Loucy (cell line): ENCODE data around the gene QSOX1.
A peak's percentile ranks its signal among the peaks of the same experiment; 100 is the strongest.

Source experiments
- H2AFZ ChIP-seq: fragments of 200-600 bp; sonication (generic); 2 replicates; pipeline ENCODE4 v1.6.0; 2016; ENCODE audit warnings: antibody characterized with exemption, mild to moderate bottlenecking, low read length, moderate library complexity
- H3F3A ChIP-seq: fragments of 200-600 bp; 2 replicates; pipeline ENCODE4 v1.6.0; 2016; ENCODE audit warnings: antibody characterized with exemption, low read depth, mild to moderate bottlenecking
- H3K27me3 ChIP-seq: fragments of 200-600 bp; sonication (generic); 2 replicates; pipeline ENCODE4 v1.6.1; 2014; ENCODE audit warnings: low read length, mild to moderate bottlenecking; ENCODE audit not compliant: insufficient read depth, poor library complexity, severe bottlenecking
- H3K36me3 ChIP-seq: fragments of 200-600 bp; sonication (generic); 2 replicates; pipeline ENCODE4 v1.6.1; 2016; ENCODE audit warnings: low read length; ENCODE audit not compliant: insufficient read depth
- H3K4me1 ChIP-seq: fragments of 200-600 bp; sonication (generic); 2 replicates; pipeline ENCODE4 v1.5.1; 2014; ENCODE audit warnings: low read length, mild to moderate bottlenecking; ENCODE audit not compliant: insufficient read depth, poor library complexity, severe bottlenecking
- H3K4me2 ChIP-seq: fragments of 200-600 bp; sonication (generic); 2 replicates; pipeline ENCODE4 v1.6.0; 2014; ENCODE audit warnings: antibody characterized with exemption, low read length, low read depth, mild to moderate bottlenecking; ENCODE audit not compliant: poor library complexity, severe bottlenecking
- H3K4me3 ChIP-seq: fragments of 200-600 bp; sonication (generic); 2 replicates; pipeline ENCODE4 v1.5.1; 2014; ENCODE audit warnings: low read length, mild to moderate bottlenecking, mixed read lengths; ENCODE audit not compliant: poor library complexity, severe bottlenecking
- H3K79me2 ChIP-seq: fragments of 200-600 bp; sonication (generic); 2 replicates; pipeline ENCODE4 v1.6.1; 2014; ENCODE audit warnings: low read length; ENCODE audit not compliant: insufficient read depth
- H3K9ac ChIP-seq: fragments of 200-600 bp; sonication (generic); 2 replicates; pipeline ENCODE4 v1.6.0; 2014; ENCODE audit warnings: mild to moderate bottlenecking, low read depth, low read length, moderate library complexity; ENCODE audit not compliant: poor library complexity, severe bottlenecking
- H3K9me2 ChIP-seq: fragments of 200-600 bp; sonication (generic); replicated peaks from 2 replicates; pipeline ENCODE4 v1.6.1; 2016; ENCODE audit warnings: low read depth, low read length, mixed read lengths
- H3K9me3 ChIP-seq: fragments of 200-600 bp; sonication (generic); 2 replicates; pipeline ENCODE4 v1.6.1; 2014; ENCODE audit warnings: mild to moderate bottlenecking, antibody characterized with exemption, low read length, low read depth; ENCODE audit not compliant: insufficient read depth
- H4K20me1 ChIP-seq: fragments of 200-600 bp; sonication (generic); 2 replicates; pipeline ENCODE4 v1.6.0; 2014; ENCODE audit warnings: antibody characterized with exemption, low read length, mild to moderate bottlenecking; ENCODE audit not compliant: insufficient read depth, poor library complexity, severe bottlenecking
- CTCF ChIP-seq: fragments of 200-600 bp; sonication (generic); conservative IDR thresholded peaks from 2 replicates; pipeline ENCODE4 v1.5.1; 2014; ENCODE audit warnings: mild to moderate bottlenecking, antibody characterized with exemption, low read length
- EZH2phosphoT487 ChIP-seq: fragments of 200-600 bp; IDR thresholded peaks from 2 replicates; pipeline ENCODE4 v1.6.1; 2018; ENCODE audit warnings: antibody characterized with exemption, mild to moderate bottlenecking, moderate library complexity, borderline replicate concordance

The QSOX1 gene

DNA sequence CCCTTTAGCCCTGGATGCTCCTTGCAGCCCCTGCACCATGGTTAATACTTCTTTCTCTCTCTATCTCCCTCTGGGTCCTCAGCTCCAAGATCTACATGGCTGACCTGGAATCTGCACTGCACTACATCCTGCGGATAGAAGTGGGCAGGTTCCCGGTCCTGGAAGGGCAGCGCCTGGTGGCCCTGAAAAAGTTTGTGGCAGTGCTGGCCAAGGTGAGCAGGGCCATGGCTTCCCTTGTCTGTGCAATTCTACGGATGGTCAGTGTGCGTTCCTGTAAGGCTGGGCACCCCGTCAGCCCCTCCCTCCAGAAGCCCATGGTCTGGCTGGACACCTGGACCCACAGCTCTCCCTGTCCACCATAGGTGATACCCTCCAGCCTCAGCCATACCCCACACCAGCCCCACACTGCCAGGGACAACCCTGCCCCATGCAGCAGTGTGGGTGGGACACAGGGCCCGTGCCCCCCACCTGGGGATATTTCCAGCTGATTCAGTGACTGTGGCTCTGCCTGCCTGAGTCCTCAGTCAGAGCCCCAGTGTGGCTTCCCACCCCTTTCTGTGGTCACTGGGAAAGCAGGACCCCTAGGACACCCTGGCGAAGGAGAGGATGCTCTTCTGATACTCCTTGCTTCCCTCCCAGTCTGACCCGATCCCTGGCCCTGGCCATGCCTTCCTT, 31.4 kb downstream of the QSOX1 start:
- Histone ChIP-seq H3K27me3 (no peaks in the 10 kb centered on the region), H3K9ac (no peak overlapping the region), H4K20me1 (no peaks in the 10 kb centered on the region), H3K9me2 (no peaks in the 10 kb centered on the region), H3K9me3 (no peaks in the 10 kb centered on the region), H3K79me2 (peaks cover 18% of the 10 kb centered on the region; the same call in 1 of the 2 replicates), H3F3A (no peaks in the 10 kb centered on the region), H3K36me3 (peaks cover 53% of the 10 kb centered on the region), H3K4me1 (peaks cover 43% of the 10 kb centered on the region), H3K4me2 (no peak overlapping the region), H3K4me3 (no peak overlapping the region), H2AFZ (no peak overlapping the region)
- TF ChIP-seq EZH2phosphoT487 (no peak), CTCF (no peak)

GRCh38 chr1:180186831-180187230, 32.2 kb downstream of the QSOX1 start:
- no peak overlapping the region for H3K4me2 ChIP-seq
- TF ChIP-seq EZH2phosphoT487 = no peak
- TF ChIP-seq CTCF = no peak
- H3K9ac ChIP-seq = peak overlapping the region; percentile 10
- no peaks in the 10 kb centered on the region for H3K9me2 ChIP-seq
- H3K27me3 ChIP-seq = no peaks in the 10 kb centered on the region
- no peaks in the 10 kb centered on the region for H3F3A ChIP-seq
- peaks cover 50% of the 10 kb centered on the region for H3K4me1 ChIP-seq
- peaks cover 25% of the 10 kb centered on the region for H3K79me2 ChIP-seq
- H3K4me3 ChIP-seq = no peak overlapping the region
- no peaks in the 10 kb centered on the region for H3K9me3 ChIP-seq
- peaks cover 51% of the 10 kb centered on the region for H3K36me3 ChIP-seq
- no peak overlapping the region for H2AFZ ChIP-seq
- no peaks in the 10 kb centered on the region for H4K20me1 ChIP-seq

DNA sequence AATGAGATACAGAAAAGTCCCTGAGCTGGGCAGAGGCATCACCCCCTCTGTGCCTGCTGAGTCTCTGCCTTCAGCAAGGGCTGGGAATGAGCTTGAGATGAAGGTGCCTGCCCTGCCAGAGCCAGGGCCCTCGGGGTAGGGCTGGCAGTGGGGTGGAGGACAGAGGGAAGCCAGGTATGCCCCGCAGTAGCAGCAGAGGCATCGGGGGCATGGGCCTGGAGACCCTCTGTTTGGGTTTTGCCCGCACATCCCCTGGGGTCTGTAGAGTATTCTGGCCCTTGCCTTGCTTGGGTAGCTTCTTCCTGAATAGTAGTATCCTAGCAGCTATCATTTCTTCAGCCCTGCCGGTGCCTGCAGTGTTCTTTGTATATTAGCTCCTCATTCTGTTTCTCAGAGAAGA, 33.0 kb downstream of the QSOX1 start:
- no peak overlapping the region for H3K4me3 ChIP-seq
- peaks cover 56% of the 10 kb centered on the region for H3K4me1 ChIP-seq
- no peaks in the 10 kb centered on the region for H3K9me3 ChIP-seq
- peak overlapping the region; percentile 86 for H3K9ac ChIP-seq
- H3K4me2 ChIP-seq = no peak overlapping the region
- H3K27me3 ChIP-seq = no peaks in the 10 kb centered on the region
- TF ChIP-seq CTCF (no peak), EZH2phosphoT487 (no peak)
- no peaks in the 10 kb centered on the region for H3F3A ChIP-seq
- H3K79me2 ChIP-seq = peaks cover 28% of the 10 kb centered on the region
- H4K20me1 ChIP-seq = no peaks in the 10 kb centered on the region
- no peaks in the 10 kb centered on the region for H3K9me2 ChIP-seq
- H2AFZ ChIP-seq = no peak overlapping the region
- H3K36me3 ChIP-seq = peaks cover 43% of the 10 kb centered on the region
